HepG2 (cell line): Measurements from ENCODE around the gene DDRGK1. TPM values are rescaled to one million over a fixed set of nuclear protein-coding genes. Genes with fewer than 3 reads are reported as not detected.

ENCODE experiments used
- ASH2L ChIP-seq: fragments of 300-600, 200-600 bp; sonication (generic); IDR thresholded peaks from 2 replicates; pipeline ENCODE4 v1.7.0; 2017; ENCODE audit warnings: low read depth, mild to moderate bottlenecking, moderate library complexity, mixed read lengths, low read length; ENCODE audit not compliant: insufficient read length
- CC2D1A ChIP-seq: sonication (generic); formaldehyde crosslinking; IDR thresholded peaks from 2 replicates; pipeline ENCODE4 v1.8.1; 2023; ENCODE audit warnings: mild to moderate bottlenecking, missing genetic modification reagents
- CCDC6 ChIP-seq: sonication (generic); formaldehyde crosslinking; IDR thresholded peaks from 2 replicates; pipeline ENCODE4 v1.8.1; 2022; ENCODE audit warnings: mild to moderate bottlenecking, missing genetic modification reagents, moderate library complexity
- CENPBD1 ChIP-seq: sonication (generic); formaldehyde crosslinking; IDR thresholded peaks from 2 replicates; pipeline ENCODE4 v1.8.0; 2022; ENCODE audit warnings: missing genetic modification reagents, low read depth, mild to moderate bottlenecking, borderline replicate concordance
- FOXM1 ChIP-seq: sonication (generic); formaldehyde crosslinking; IDR thresholded peaks from 2 replicates; pipeline ENCODE4 v1.5.0; 2020; ENCODE audit warnings: missing genetic modification reagents
- HNF4G ChIP-seq, 2 experiments: sonication (generic) in 1 of 2; formaldehyde crosslinking in 1 of 2; IDR thresholded peaks; 2 replicates each; pipeline versions ENCODE4 v1.4.0 to v1.6.1; 2011 to 2020; ENCODE audit warnings: borderline replicate concordance in 2 of 2, low read depth in 2 of 2, mild to moderate bottlenecking in 2 of 2, low read length in 1 of 2, missing genetic modification reagents in 1 of 2, moderate library complexity in 1 of 2
- KMT2B ChIP-seq: IDR thresholded peaks from 2 replicates; pipeline ENCODE4 v1.6.1; 2016; ENCODE audit warnings: missing genetic modification reagents, missing compliant biosample characterization
- MAZ ChIP-seq, 2 experiments: sonication (generic) in 1 of 2; formaldehyde crosslinking in 1 of 2; IDR thresholded peaks; 2 replicates each; pipeline versions ENCODE4 v1.5.0 to v1.6.1; 2012 to 2020; ENCODE audit warnings: low read depth in 2 of 2, mild to moderate bottlenecking in 2 of 2, borderline replicate concordance in 1 of 2, improper control_type of control experiment in 1 of 2, low read length in 1 of 2, missing genetic modification reagents in 1 of 2, moderate library complexity in 1 of 2
- NONO ChIP-seq, 2 experiments: fragments of 450-650 bp in 1 of 2; sonication (generic) in 1 of 2; formaldehyde crosslinking in 1 of 2; IDR thresholded peaks in 1 of 2; conservative IDR thresholded peaks in 1 of 2; 2 replicates each; pipeline versions ENCODE4 v1.6.1 to v1.8.0; 2017 to 2022; ENCODE audit warnings: mild to moderate bottlenecking in 1 of 2, missing genetic modification reagents in 1 of 2, moderate library complexity in 1 of 2
- RFXANK ChIP-seq: IDR thresholded peaks from 2 replicates; pipeline ENCODE4 v1.6.1; 2016
- SALL1 ChIP-seq: sonication (generic); formaldehyde crosslinking; IDR thresholded peaks from 2 replicates; pipeline ENCODE4 v1.8.0; 2022; ENCODE audit warnings: mild to moderate bottlenecking, missing genetic modification reagents
- SNAPC4 ChIP-seq: sonication (generic); formaldehyde crosslinking; IDR thresholded peaks from 2 replicates; pipeline ENCODE4 v1.4.0; 2020; ENCODE audit warnings: mild to moderate bottlenecking, missing genetic modification reagents
- TCF7 ChIP-seq: sonication (generic); IDR thresholded peaks from 2 replicates; pipeline ENCODE4 v1.6.1; 2016; ENCODE audit warnings: antibody characterized with exemption, low read depth
- TFDP2 ChIP-seq: sonication (generic); formaldehyde crosslinking; IDR thresholded peaks from 2 replicates; pipeline ENCODE4 v1.4.0; 2020; ENCODE audit warnings: missing genetic modification reagents
- ZBTB8A ChIP-seq: sonication (generic); formaldehyde crosslinking; IDR thresholded peaks from 2 replicates; pipeline ENCODE4 v1.4.0; 2020; ENCODE audit warnings: mild to moderate bottlenecking, low read depth, missing genetic modification reagents, borderline replicate concordance
- ZIK1 ChIP-seq: sonication (generic); formaldehyde crosslinking; IDR thresholded peaks from 2 replicates; pipeline ENCODE4 v1.5.0; 2020; ENCODE audit warnings: mild to moderate bottlenecking, low read depth, missing genetic modification reagents, borderline replicate concordance
- ZNF263 ChIP-seq: sonication (generic); formaldehyde crosslinking; IDR thresholded peaks from 2 replicates; pipeline ENCODE4 v1.4.0; 2020; ENCODE audit warnings: missing genetic modification reagents
- ZNF782 ChIP-seq: sonication (generic); formaldehyde crosslinking; IDR thresholded peaks from 2 replicates; pipeline ENCODE4 v1.4.0; 2020; ENCODE audit warnings: missing genetic modification reagents, mild to moderate bottlenecking, borderline replicate concordance
- ZNF891 ChIP-seq: sonication (generic); formaldehyde crosslinking; IDR thresholded peaks from 2 replicates; pipeline ENCODE4 v1.5.0; 2020; ENCODE audit warnings: mild to moderate bottlenecking, missing genetic modification reagents
- polyA plus RNA-seq, 8 experiments: library from polyadenylated mRNA; depleted of rRNA in 3 of 8; stranded (reverse) in 7 of 8; unstranded in 1 of 8; fragments of >200 nt; fragmentation: Illumina TruSeq in 4 of 8; extraction: Trizol in 4 of 8; gene quantifications; 2 replicates each; pipeline versions ENCODE4 v1.2.1 to v1.2.3, GENCODE V29; 2011 to 2016; ENCODE audit warnings: low read depth in 4 of 8, missing spikeins in 1 of 8, mixed read lengths in 1 of 8; ENCODE audit not compliant: insufficient read depth in 1 of 8
- total RNA-seq, 5 experiments: library from RNA; depleted of rRNA; stranded (reverse); fragments of >200 nt; fragmentation: Illumina TruSeq; extraction: Trizol; gene quantifications; 2 replicates each; pipeline ENCODE4 v1.2.3, GENCODE V29; 2016; ENCODE audit warnings: low read depth in 1 of 5

DDRGK1 gene
- total and polyA plus RNA-seq, 2 of the 13 experiments (the other 11 are each of a cell fraction or from before 2014, with no cell fraction given), result 96.7 to 149 TPM

- TF ChIP-seq ZNF782 (CRISPR knock-in tag) (peak; percentile 18; the same call in 1 of the 2 replicates), ZIK1 (CRISPR knock-in tag) (no peak), TCF7 (no peak), KMT2B (CRISPR knock-in tag) (peak; percentile 57; the same call in 1 of the 2 replicates), CCDC6 (CRISPR knock-in tag) (peak; percentile 62; the same call in 1 of the 2 replicates), ZNF263 (CRISPR knock-in tag) (peak; percentile 67), CC2D1A (CRISPR knock-in tag) (no peak), HNF4G (IDR thresholded peaks at IDR 0.05; ENCODE audit: borderline replicate concordance, low read depth, low read length) (no peak), HNF4G (CRISPR knock-in tag; IDR thresholded peaks at IDR 0.05; ENCODE audit: borderline replicate concordance, low read depth) (peak; percentile 42; the same call in 1 of the 2 replicates), CENPBD1 (CRISPR knock-in tag) (no peak), TFDP2 (CRISPR knock-in tag) (peak; percentile 67; the same call in 1 of the 2 replicates), RFXANK (CRISPR knock-in tag) (0 out of 2 replicates have a peak, but pooled peaks have one; percentile 65), FOXM1 (CRISPR knock-in tag) (no peak), SALL1 (CRISPR knock-in tag) (peak; percentile 95), NONO (IDR thresholded peaks at IDR 0.05) (no peak), NONO (CRISPR knock-in tag; conservative IDR thresholded peaks at IDR 0.05) (peak; percentile 93), ZBTB8A (CRISPR knock-in tag) (no peak), SNAPC4 (no peak), MAZ (IDR thresholded peaks at IDR 0.05; ENCODE audit: borderline replicate concordance, low read depth, low read length) (peak; percentile 75; the same call in 1 of the 2 replicates), MAZ (CRISPR knock-in tag; IDR thresholded peaks at IDR 0.05; ENCODE audit: low read depth) (peak; percentile 97), ZNF891 (CRISPR knock-in tag) (peak; percentile 95), ASH2L (peak; percentile 70)
These were observed 14.0 kb upstream of the DDRGK1 start (continued) for GRCh38 chr20:3218307-3218988.
